Measurements from ENCODE around the gene PLK2.
A peak's percentile ranks its signal among the peaks of the same experiment; 100 is the strongest.

Gene PLK2

GRCh38 chr5:58412081-58412480 lies 47.8 kb downstream of the PLK2 start:
- no peak for DNase-seq (ENCODE audit: low read depth, low spot score)
- H3K9me3 ChIP-seq (ENCODE audit: control insufficient read depth, insufficient read depth, low read length) = no peaks in the 10 kb centered on the region
- H3K4me1 ChIP-seq (ENCODE audit: control insufficient read depth, insufficient read depth, low read length) = no peaks in the 10 kb centered on the region
- H3K4me3 ChIP-seq (ENCODE audit: low read length) = no peak overlapping the region
- H3K27ac ChIP-seq (ENCODE audit: low read length) = no peak overlapping the region
- no peaks in the 10 kb centered on the region for H3K36me3 ChIP-seq (ENCODE audit: control insufficient read depth, insufficient read depth, low read length)
- WGBS (ENCODE audit: insufficient coverage, insufficient read length) = no CpG with 5 or more reads among the region's 2 CpGs
- no peaks in the 10 kb centered on the region for H3K27me3 ChIP-seq (ENCODE audit: control insufficient read depth, insufficient read depth, low read length)

- DNase-seq (ENCODE audit: low read depth, low spot score) = no peak
- H3K4me1 ChIP-seq (ENCODE audit: control insufficient read depth, insufficient read depth, low read length) = no peaks in the 10 kb centered on the region
These were observed 48.5 kb downstream of the PLK2 start for GRCh38 chr5:58411372-58411771.

GRCh38 chr5:58410441-58410840 lies 49.4 kb downstream of the PLK2 start:
- H3K27me3 ChIP-seq (ENCODE audit: control insufficient read depth, insufficient read depth, low read length) = no peaks in the 10 kb centered on the region
- DNase-seq (ENCODE audit: low read depth, low spot score) = no peak
- H3K4me3 ChIP-seq (ENCODE audit: low read length) = no peak overlapping the region
- H3K4me1 ChIP-seq (ENCODE audit: control insufficient read depth, insufficient read depth, low read length) = peaks cover 2% of the 10 kb centered on the region; the same call in 1 of the 2 replicates
- WGBS (ENCODE audit: insufficient coverage, insufficient read length) = no CpG with 5 or more reads among the region's 2 CpGs
- no peak overlapping the region for H3K27ac ChIP-seq (ENCODE audit: low read length)
- H3K36me3 ChIP-seq (ENCODE audit: control insufficient read depth, insufficient read depth, low read length) = no peaks in the 10 kb centered on the region
- H3K9me3 ChIP-seq (ENCODE audit: control insufficient read depth, insufficient read depth, low read length) = no peaks in the 10 kb centered on the region

More at GRCh38 chr5:58411372-58411771, 48.5 kb downstream of the PLK2 start:
- Histone ChIP-seq H3K27me3 (ENCODE audit: control insufficient read depth, insufficient read depth, low read length) (no peaks in the 10 kb centered on the region), H3K9me3 (ENCODE audit: control insufficient read depth, insufficient read depth, low read length) (no peaks in the 10 kb centered on the region), H3K36me3 (ENCODE audit: control insufficient read depth, insufficient read depth, low read length) (no peaks in the 10 kb centered on the region), H3K27ac (ENCODE audit: low read length) (no peak overlapping the region), H3K4me3 (ENCODE audit: low read length) (no peak overlapping the region)
- WGBS (ENCODE audit: insufficient coverage, insufficient read length) = no CpG with 5 or more reads among the region's 1 CpG

GRCh38 chr5:58407042-58407719 lies 52.7 kb downstream of the PLK2 start:
- H3K4me1 ChIP-seq (ENCODE audit: control insufficient read depth, insufficient read depth, low read length) = peaks cover 2% of the 10 kb centered on the region; the same call in 1 of the 2 replicates
- no peak overlapping the region for H3K27ac ChIP-seq (ENCODE audit: low read length)
- no peaks in the 10 kb centered on the region for H3K9me3 ChIP-seq (ENCODE audit: control insufficient read depth, insufficient read depth, low read length)
- WGBS (ENCODE audit: insufficient coverage, insufficient read length) = no CpG with 5 or more reads among the region's 1 CpG
- H3K36me3 ChIP-seq (ENCODE audit: control insufficient read depth, insufficient read depth, low read length) = no peaks in the 10 kb centered on the region
- H3K4me3 ChIP-seq (ENCODE audit: low read length) = no peak overlapping the region
- no peaks in the 10 kb centered on the region for H3K27me3 ChIP-seq (ENCODE audit: control insufficient read depth, insufficient read depth, low read length)
- DNase-seq (ENCODE audit: low read depth, low spot score) = peak; percentile 11

- H3K9me3 ChIP-seq (ENCODE audit: control insufficient read depth, insufficient read depth, low read length) = no peaks in the 10 kb centered on the region
- no peak overlapping the region for H3K4me3 ChIP-seq (ENCODE audit: low read length)
- H3K27me3 ChIP-seq (ENCODE audit: control insufficient read depth, insufficient read depth, low read length) = no peaks in the 10 kb centered on the region
- H3K4me1 ChIP-seq (ENCODE audit: control insufficient read depth, insufficient read depth, low read length) = peaks cover 2% of the 10 kb centered on the region; the same call in 1 of the 2 replicates
- no CpG with 5 or more reads among the region's 2 CpGs for WGBS (ENCODE audit: insufficient coverage, insufficient read length)
- H3K27ac ChIP-seq (ENCODE audit: low read length) = no peak overlapping the region
- DNase-seq (ENCODE audit: low read depth, low spot score) = peak; percentile 31
- no peaks in the 10 kb centered on the region for H3K36me3 ChIP-seq (ENCODE audit: control insufficient read depth, insufficient read depth, low read length)
These were observed 53.5 kb downstream of the PLK2 start for GRCh38 chr5:58406394-58406793.

DNA sequence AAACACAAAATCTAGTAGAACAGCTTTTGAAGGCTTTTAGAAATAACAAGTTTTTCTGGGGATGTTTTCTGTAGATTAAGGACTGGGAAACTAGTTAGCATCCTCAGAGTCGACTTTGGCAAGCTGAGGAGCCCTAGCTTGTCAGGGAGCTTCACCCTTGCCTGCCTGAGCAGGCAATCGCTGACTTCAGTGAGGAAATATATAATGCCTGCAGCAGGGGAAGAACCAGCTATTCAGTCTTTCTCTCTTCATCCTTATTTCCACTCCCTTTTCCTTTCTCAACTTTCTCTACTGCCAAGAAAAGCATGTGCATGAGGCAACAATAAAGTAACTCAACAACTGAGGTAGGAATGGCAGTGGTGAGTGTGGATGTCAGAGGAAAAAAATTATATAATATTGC lies 54.7 kb downstream of the PLK2 start:
- H3K27me3 ChIP-seq (ENCODE audit: control insufficient read depth, insufficient read depth, low read length) = no peaks in the 10 kb centered on the region
- DNase-seq (ENCODE audit: low read depth, low spot score) = no peak
- peaks cover 2% of the 10 kb centered on the region; the same call in 1 of the 2 replicates for H3K4me1 ChIP-seq (ENCODE audit: control insufficient read depth, insufficient read depth, low read length)
- H3K27ac ChIP-seq (ENCODE audit: low read length) = no peak overlapping the region
- H3K36me3 ChIP-seq (ENCODE audit: control insufficient read depth, insufficient read depth, low read length) = no peaks in the 10 kb centered on the region
- no peaks in the 10 kb centered on the region for H3K9me3 ChIP-seq (ENCODE audit: control insufficient read depth, insufficient read depth, low read length)
- H3K4me3 ChIP-seq (ENCODE audit: low read length) = no peak overlapping the region
- WGBS (ENCODE audit: insufficient coverage, insufficient read length) = no CpG with 5 or more reads among the region's 2 CpGs

- no peaks in the 10 kb centered on the region for H3K27me3 ChIP-seq (ENCODE audit: control insufficient read depth, insufficient read depth, low read length)
- no peak overlapping the region for H3K27ac ChIP-seq (ENCODE audit: low read length)
- no peaks in the 10 kb centered on the region for H3K36me3 ChIP-seq (ENCODE audit: control insufficient read depth, insufficient read depth, low read length)
- no peak overlapping the region for H3K4me3 ChIP-seq (ENCODE audit: low read length)
- DNase-seq (ENCODE audit: low read depth, low spot score) = no peak
- no peaks in the 10 kb centered on the region for H3K9me3 ChIP-seq (ENCODE audit: control insufficient read depth, insufficient read depth, low read length)
- WGBS (ENCODE audit: insufficient coverage, insufficient read length) = no CpG with 5 or more reads among the region's 3 CpGs
- H3K4me1 ChIP-seq (ENCODE audit: control insufficient read depth, insufficient read depth, low read length) = peaks cover 2% of the 10 kb centered on the region; the same call in 1 of the 2 replicates
These were observed 55.2 kb downstream of the PLK2 start for GRCh38 chr5:58404734-58405133.

All from iPS DF 6.9 (cell line).